Measurements from ENCODE around the gene ADGRG6. TPM values are rescaled to one million over a fixed set of nuclear protein-coding genes. Genes with fewer than 3 reads are reported as not detected.

ADGRG6 gene
- total and polyA plus RNA-seq, 2 of the 8 experiments (the other 6 are each of a cell fraction or from before 2014, with no cell fraction given), result 1.1 to 6.2 TPM

GRCh38 chr6:142275236-142276006, 26.4 kb upstream of the ADGRG6 start:
- H2BK5ac ChIP-seq (ENCODE audit: low read depth, low read length), result no peak overlapping the region
- FAIRE-seq, result no peak
- H3K4me3 ChIP-seq (ENCODE audit: extremely low read depth in 1 of 4, insufficient read depth in 2 of 4, low read depth in 3 of 4, low read length in 4 of 4), result no peak overlapping the region

More at GRCh38 chr6:142275236-142276006, 26.4 kb upstream of the ADGRG6 start:
- ChIA-PET POLR2A (ENCODE audit: partially characterized antibody) (no interaction called here), CTCF (ENCODE audit: partially characterized antibody) (no interaction called here)
- Histone ChIP-seq H2AFZ (ENCODE audit: low read length) (peak overlapping the region; percentile 81), H3K9ac (replicated peaks in 1 of 4; ENCODE audit: extremely low read depth in 1 of 4, low read depth in 3 of 4, low read length in 3 of 4) (no peak overlapping the region), H3K79me2 (ENCODE audit: control insufficient read depth in 1 of 2, insufficient read depth in 2 of 2, low read length in 2 of 2) (no peaks in the 10 kb centered on the region), H4K8ac (ENCODE audit: extremely low read depth, insufficient read depth, low read length) (no peak overlapping the region), H3K27me3 (replicated peaks in 1 of 4; ENCODE audit: control insufficient read depth in 3 of 4, extremely low read depth in 1 of 4, insufficient read depth in 3 of 4, low read length in 3 of 4) (no peaks in the 10 kb centered on the region), H4K20me1 (replicated peaks in 1 of 2; ENCODE audit: control insufficient read depth in 1 of 2, insufficient read depth in 2 of 2, low read length in 2 of 2) (no peaks in the 10 kb centered on the region), H3K4me2 (ENCODE audit: insufficient read depth in 1 of 2, low read depth in 2 of 2, low read length in 2 of 2) (no peak overlapping the region), H2BK120ac (replicated peaks; ENCODE audit: low read depth, low read length) (no peak overlapping the region), H3K79me1 (ENCODE audit: low read depth, low read length) (no peaks in the 10 kb centered on the region), H4K91ac (replicated peaks; ENCODE audit: insufficient read length, low read length) (no peak overlapping the region), H3K9me3 (ENCODE audit: insufficient read depth in 2 of 2, low read depth in 1 of 2, low read length in 1 of 2) (no peaks in the 10 kb centered on the region), H3K36me3 (ENCODE audit: control insufficient read depth in 2 of 4, insufficient read depth in 4 of 4, low read length in 3 of 4) (no peaks in the 10 kb centered on the region), H3K14ac (ENCODE audit: insufficient read length) (no peak overlapping the region), H4K5ac (ENCODE audit: insufficient read length, low read depth, low read length) (no peak overlapping the region), H3K4ac (replicated peaks; ENCODE audit: insufficient read length, low read depth, low read length) (no peak overlapping the region), H3K4me1 (replicated peaks in 1 of 4; ENCODE audit: control insufficient read depth in 3 of 4, insufficient read depth in 4 of 4, low read length in 3 of 4) (peaks cover 0 to 4% (median 0%) of the 10 kb centered on the region in 4 experiments; a peak in 1 of 7 replicates), H3K23ac (ENCODE audit: insufficient read length) (no peak overlapping the region), H2BK20ac (ENCODE audit: low read length) (no peak overlapping the region), H2AK5ac (ENCODE audit: low read depth, low read length) (no peak overlapping the region), H2BK12ac (ENCODE audit: low read depth, low read length) (no peak overlapping the region), H3K18ac (ENCODE audit: extremely low read depth, low read length) (no peak overlapping the region), H2BK15ac (ENCODE audit: low read length) (no peak overlapping the region), H3K56ac (replicated peaks; ENCODE audit: insufficient read length, low read depth, low read length) (no peak overlapping the region), H3K27ac (ENCODE audit: low read depth, low read length) (no peak overlapping the region), H3K23me2 (ENCODE audit: low read depth, low read length) (no peaks in the 10 kb centered on the region)
- DNase-seq (ENCODE audit: low read depth in 1 of 2, low spot score in 2 of 2), result no peak
- 73% methylated on average over 5 of the region's 5 CpGs; no CpG with 5 or more reads in 1 of the 2 experiments for WGBS, 2 experiments (ENCODE audit: extremely low coverage in 1 of 2, insufficient coverage in 1 of 2, insufficient read length in 1 of 2, insufficient replicate concordance in 2 of 2, low coverage in 1 of 2, low lambda C conversion rate in 2 of 2, missing lambda C conversion rate in 1 of 2)
- TF ChIP-seq SP1 (IDR thresholded peaks at IDR 0.05; ENCODE audit: low read depth, low read length), result no peak
- no peak for TF ChIP-seq RFX5 (IDR thresholded peaks at IDR 0.05; ENCODE audit: borderline replicate concordance, low read depth, low read length)
- no peak for TF ChIP-seq TBP (IDR thresholded peaks at IDR 0.05; ENCODE audit: low read depth, low read length)
- no peak for TF ChIP-seq CHD2 (IDR thresholded peaks at IDR 0.05; ENCODE audit: low read length)

Measured in H1 (cell line).